ENCODE results near the gene CDK12.

DNA sequence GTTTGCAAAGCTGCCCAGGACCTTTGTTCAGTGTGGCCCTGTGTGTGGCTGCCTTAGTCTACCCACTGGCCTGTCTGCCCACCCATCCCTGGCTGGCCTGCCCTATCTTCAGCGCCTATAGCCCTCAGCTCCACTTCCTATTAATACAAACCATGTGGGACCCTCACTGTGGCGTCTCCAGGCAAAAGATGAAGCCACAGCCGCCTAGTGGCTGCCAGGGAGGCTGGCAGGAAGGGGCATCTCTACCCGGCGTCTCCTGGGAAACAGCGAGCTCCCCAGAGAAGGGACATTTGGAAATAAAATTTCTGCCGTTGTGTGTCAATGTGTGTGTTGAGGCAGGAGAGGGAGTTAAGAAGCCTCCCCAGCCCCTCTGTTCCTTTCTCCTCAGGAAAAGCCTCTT lies 114.9 kb downstream of the CDK12 start:
- TF ChIP-seq POLR2A (IDR thresholded peaks at IDR 0.05; ENCODE audit: low read depth): no peak
- TF ChIP-seq, protein P1, sequence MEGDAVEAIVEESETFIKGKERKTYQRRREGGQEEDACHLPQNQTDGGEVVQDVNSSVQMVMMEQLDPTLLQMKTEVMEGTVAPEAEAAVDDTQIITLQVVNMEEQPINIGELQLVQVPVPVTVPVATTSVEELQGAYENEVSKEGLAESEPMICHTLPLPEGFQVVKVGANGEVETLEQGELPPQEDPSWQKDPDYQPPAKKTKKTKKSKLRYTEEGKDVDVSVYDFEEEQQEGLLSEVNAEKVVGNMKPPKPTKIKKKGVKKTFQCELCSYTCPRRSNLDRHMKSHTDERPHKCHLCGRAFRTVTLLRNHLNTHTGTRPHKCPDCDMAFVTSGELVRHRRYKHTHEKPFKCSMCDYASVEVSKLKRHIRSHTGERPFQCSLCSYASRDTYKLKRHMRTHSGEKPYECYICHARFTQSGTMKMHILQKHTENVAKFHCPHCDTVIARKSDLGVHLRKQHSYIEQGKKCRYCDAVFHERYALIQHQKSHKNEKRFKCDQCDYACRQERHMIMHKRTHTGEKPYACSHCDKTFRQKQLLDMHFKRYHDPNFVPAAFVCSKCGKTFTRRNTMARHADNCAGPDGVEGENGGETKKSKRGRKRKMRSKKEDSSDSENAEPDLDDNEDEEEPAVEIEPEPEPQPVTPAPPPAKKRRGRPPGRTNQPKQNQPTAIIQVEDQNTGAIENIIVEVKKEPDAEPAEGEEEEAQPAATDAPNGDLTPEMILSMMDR (IDR thresholded peaks at IDR 0.05): peak in 1 of 3 experiments; percentile 29
- no peak for TF ChIP-seq POLR2AphosphoS5 (IDR thresholded peaks at IDR 0.05)
